A549 (cell line): ENCODE measurements around the gene NTM. TPM values are rescaled to one million over a fixed set of nuclear protein-coding genes. Genes with fewer than 3 reads are reported as not detected.
"Not testable (repeated sequence)": the region's sequence is repeated elsewhere in the genome, so short reads cannot be mapped to it uniquely, and the experiment has no call there.

Experiments
- ATAC-seq, 2 experiments: fragments of 200-7000 bp in 1 of 2; fragments of >200 bp in 1 of 2; cut with Nextera tagmentation in 1 of 2; cut with Tn5 transposase in 1 of 2; 3 replicates each; pipeline versions ENCODE4 v1.8.0 to v1.9.1; 2018 to 2020; ENCODE audit warnings: mild to moderate bottlenecking in 1 of 2, moderate library complexity in 1 of 2
- CTCF ChIA-PET: fragments of 300-600 bp; sonication (Branson Sonifier 250); formaldehyde crosslinking; extraction: SDS; loops from one replicate; lab custom pipeline; 2021; ENCODE audit warnings: antibody characterized with exemption, inconsistent platforms; lab: Yijun Ruan, JAX
- POLR2A ChIA-PET: fragments of 350-600 bp; formaldehyde crosslinking; extraction: SDS; loops from one replicate; lab custom pipeline; 2021; ENCODE audit warnings: antibody characterized with exemption, inconsistent platforms; lab: Yijun Ruan, JAX
- DNase-seq, 2 experiments: peaks; one replicate each; pipeline versions ENCODE4 v3.0.0 to v3.0.0-alpha.2; 2011 to 2016; ENCODE audit warnings: low read depth in 1 of 2, low spot score in 1 of 2
- FAIRE-seq: peaks from 2 replicates; lab custom pipeline; 2011; peaks lifted over from hg19 to GRCh38; lab: Jason Lieb, UNC
- H3K27ac ChIP-seq, 2 experiments: fragments of >200 bp; sonication (Bioruptor Twin); formaldehyde crosslinking; 3 replicates each; pipeline ENCODE4 v1.5.1; 2016 to 2017
- H3K4me1 ChIP-seq: fragments of >200 bp; sonication (Bioruptor Twin); formaldehyde crosslinking; 3 replicates; pipeline ENCODE4 v1.6.1; 2016
- H3K4me2 ChIP-seq: fragments of >200 bp; sonication (Bioruptor Twin); formaldehyde crosslinking; 3 replicates; pipeline ENCODE4 v1.6.1; 2016
- H3K4me3 ChIP-seq: fragments of >200 bp; sonication (Bioruptor Twin); formaldehyde crosslinking; 3 replicates; pipeline ENCODE4 v1.5.1; 2016
- H3K9me3 ChIP-seq: fragments of >200 bp; sonication (Bioruptor Twin); formaldehyde crosslinking; 3 replicates; pipeline ENCODE4 v1.6.1; 2016
- CEBPB ChIP-seq, 2 experiments: fragments of >200 bp in 1 of 2; sonication (Bioruptor Twin) in 1 of 2; formaldehyde crosslinking in 1 of 2; IDR thresholded peaks; 2 replicates each; pipeline ENCODE4 v1.6.1; 2012 to 2016
- CHD2 ChIP-seq: fragments of 150-350 bp; IDR thresholded peaks from 2 replicates; pipeline ENCODE4 v1.6.1; 2014; ENCODE audit warnings: low read length; ENCODE audit not compliant: partially characterized antibody
- CTCF ChIP-seq: fragments of >200 bp; sonication (Bioruptor Twin); formaldehyde crosslinking; IDR thresholded peaks from 3 replicates; pipeline ENCODE4 v1.5.1; 2016
- HDAC2 ChIP-seq: fragments of 200-600 bp; sonication (generic); IDR thresholded peaks from 2 replicates; pipeline ENCODE4 v1.6.1; 2016
- HMGXB4 ChIP-seq: fragments of 250-450 bp; sonication (Bioruptor Pico); IDR thresholded peaks from 2 replicates; pipeline ENCODE4 v1.5.0; 2021; ENCODE audit warnings: mild to moderate bottlenecking, moderate library complexity, borderline replicate concordance
- HOXA7 ChIP-seq: fragments of 250-450 bp; sonication (Bioruptor Pico); IDR thresholded peaks from 2 replicates; pipeline ENCODE4 v1.5.0; 2020; ENCODE audit warnings: mild to moderate bottlenecking, moderate library complexity
- HOXB13 ChIP-seq: fragments of 250-450 bp; sonication (Bioruptor Pico); IDR thresholded peaks from 2 replicates; pipeline ENCODE4 v1.5.0; 2020; ENCODE audit warnings: low read depth, mild to moderate bottlenecking, moderate library complexity
- HOXB5 ChIP-seq: fragments of 250-450 bp; sonication (Bioruptor Pico); IDR thresholded peaks from 2 replicates; pipeline ENCODE4 v1.5.0; 2020; ENCODE audit warnings: mild to moderate bottlenecking, moderate library complexity
- MAFK ChIP-seq: fragments of 450-650 bp; IDR thresholded peaks from 2 replicates; pipeline ENCODE4 v1.6.1; 2014; ENCODE audit not compliant: partially characterized antibody
- MAX ChIP-seq: IDR thresholded peaks from 2 replicates; pipeline ENCODE4 v1.6.1; 2012
- MAZ ChIP-seq: fragments of 150-350 bp; IDR thresholded peaks from 2 replicates; pipeline ENCODE4 v1.6.1; 2014; ENCODE audit warnings: antibody characterized with exemption, low read depth, low read length, borderline replicate concordance
- MYC ChIP-seq: IDR thresholded peaks from 2 replicates; pipeline ENCODE4 v1.6.1; 2012; ENCODE audit warnings: mild to moderate bottlenecking, inconsistent platforms, low read length, improper control_type of control experiment, borderline replicate concordance
- NFE2L2 ChIP-seq: fragments of 150-350 bp; conservative IDR thresholded peaks from 2 replicates; pipeline ENCODE4 v1.6.1; 2014; ENCODE audit warnings: low read length
- POLR2A ChIP-seq: IDR thresholded peaks from 2 replicates; pipeline ENCODE4 v1.6.1; 2012; ENCODE audit warnings: mild to moderate bottlenecking, low read length
- POLR2AphosphoS2 ChIP-seq: conservative IDR thresholded peaks from 2 replicates; pipeline ENCODE4 v1.6.1; 2012; ENCODE audit warnings: low read length, improper control_type of control experiment, inconsistent platforms
- SMC3 ChIP-seq: fragments of >200 bp; sonication (Bioruptor Twin); formaldehyde crosslinking; IDR thresholded peaks from 3 replicates; pipeline ENCODE4 v1.6.1; 2018; ENCODE audit warnings: inconsistent platforms
- ZC3H11A ChIP-seq: fragments of 450-650 bp; IDR thresholded peaks from 2 replicates; pipeline ENCODE4 v1.6.1; 2014; ENCODE audit warnings: antibody characterized with exemption, mild to moderate bottlenecking
- WGBS: methylation state at CpG from one replicate; pipeline ENCODE4 v1.1.6; 2017; ENCODE audit errors: missing lambda C conversion rate; 5-methylcytosine and 5-hydroxymethylcytosine counted together
- polyA plus RNA-seq, 4 experiments: library from polyadenylated mRNA; depleted of rRNA in 3 of 4; stranded (reverse); fragments of >200 nt; fragmentation: RNase III in 1 of 4; extraction: RNeasy Plus Mini Kit Qiagen cat#74134 plus additional on column Dnase treatment in 1 of 4; gene quantifications; 2 replicates in 3 of 4; 3 replicates in 1 of 4; pipeline ENCODE4 v1.2.3, GENCODE V29; 2011 to 2017
- TF ChIP-seq, protein P1 (sequence below): IDR thresholded peaks from 2 replicates; pipeline ENCODE4 v1.6.1; 2012; ENCODE audit warnings: low read depth, borderline replicate concordance

The NTM gene
- polyA plus RNA-seq, 2 of the 4 experiments (the other 2 are of a cell fraction) = not detected

DNA sequence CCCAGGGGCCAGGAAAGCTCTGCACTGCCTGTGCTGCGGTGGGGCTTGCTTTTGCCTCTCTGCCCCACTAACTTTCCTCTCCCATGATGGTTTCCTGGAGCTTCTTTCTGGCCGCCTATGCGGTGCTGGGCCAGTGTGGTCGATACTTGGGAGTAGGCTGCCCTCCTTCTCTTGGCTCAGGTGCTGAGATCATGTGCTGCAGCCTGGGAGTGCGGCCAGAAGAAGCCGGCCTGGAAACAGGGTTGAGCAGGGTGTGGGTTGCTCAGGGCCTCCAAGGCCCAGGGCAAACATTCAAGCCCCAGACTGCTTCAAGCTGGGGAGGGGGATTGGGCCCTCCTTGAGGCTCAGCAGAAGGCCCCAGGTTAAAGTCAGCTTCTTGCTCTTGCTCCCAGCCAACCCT lies 125.0 kb downstream of the NTM start (continued):
- TF ChIP-seq HOXB5 (CRISPR knock-in tag) (no peak), HDAC2 (no peak), MAX (no peak)

DNA sequence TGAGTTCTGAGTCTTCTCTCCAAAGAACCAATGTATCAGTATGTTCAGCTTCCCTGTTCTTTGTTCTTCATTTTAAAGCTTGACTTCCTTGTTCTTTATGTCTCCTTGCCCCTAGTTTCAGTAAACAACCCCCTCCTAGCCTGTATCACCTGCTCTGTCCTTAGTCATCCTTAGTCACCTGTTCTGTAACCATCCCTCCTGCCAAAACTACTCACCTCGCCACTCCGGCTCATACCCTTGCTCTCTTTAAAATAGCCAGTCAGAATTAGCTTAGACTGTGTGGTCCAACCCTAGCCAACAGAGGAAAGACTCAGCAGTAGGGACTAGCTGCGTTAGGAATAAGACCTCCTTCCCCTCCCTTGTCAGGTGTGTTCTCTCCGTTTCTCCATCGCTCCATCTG lies 127.3 kb downstream of the NTM start:
- H3K4me3 ChIP-seq, H3K4me1 ChIP-seq, POLR2A ChIA-PET, H3K27ac ChIP-seq, ATAC-seq, DNase-seq, FAIRE-seq, H3K9me3 ChIP-seq, H3K4me2 ChIP-seq: not testable (repeated sequence)
- WGBS = 30% methylated on average over 5 of the region's 5 CpGs
- CTCF ChIA-PET = interaction anchor here (0.8 kb wide), 1 partner anchor 28 kb away, joined by 3 read pairs; no protein-coding TSS in a partner anchor

- no peaks in the 10 kb centered on the region for H3K4me1 ChIP-seq
- H3K27ac ChIP-seq = no peak overlapping the region
- H3K4me2 ChIP-seq = no peak overlapping the region
- H3K4me3 ChIP-seq = no peak overlapping the region
- TF ChIP-seq HOXB13 (CRISPR knock-in tag) = no peak
- TF ChIP-seq HOXA7 = no peak
- TF ChIP-seq ZC3H11A = no peak
- TF ChIP-seq, protein P1, sequence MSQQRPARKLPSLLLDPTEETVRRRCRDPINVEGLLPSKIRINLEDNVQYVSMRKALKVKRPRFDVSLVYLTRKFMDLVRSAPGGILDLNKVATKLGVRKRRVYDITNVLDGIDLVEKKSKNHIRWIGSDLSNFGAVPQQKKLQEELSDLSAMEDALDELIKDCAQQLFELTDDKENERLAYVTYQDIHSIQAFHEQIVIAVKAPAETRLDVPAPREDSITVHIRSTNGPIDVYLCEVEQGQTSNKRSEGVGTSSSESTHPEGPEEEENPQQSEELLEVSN = no peak
- TF ChIP-seq MYC = no peak
- no peak for TF ChIP-seq CHD2
- TF ChIP-seq HMGXB4 (CRISPR knock-in tag) = no peak
- TF ChIP-seq POLR2A = no peak
- no peak for TF ChIP-seq CTCF
- POLR2A ChIA-PET = no interaction called here
- WGBS = 39% methylated on average over 4 of the region's 7 CpGs
- DNase-seq (no peak), FAIRE-seq (no peak), ATAC-seq (no peak)
- CTCF ChIA-PET = interaction anchor here (0.8 to 1.2 kb wide), 2 partner anchors 29 to 434 kb away, joined by 3 to 5 read pairs; no protein-coding TSS in a partner anchor
- no peaks in the 10 kb centered on the region for H3K9me3 ChIP-seq
Measured at GRCh38 chr11:131498631-131499160, 128.3 kb downstream of the NTM start.

GRCh38 chr11:131499199-131499598 lies 128.8 kb downstream of the NTM start:
- CTCF ChIA-PET = interaction anchor here (1.2 kb wide), 1 partner anchor 434 kb away, joined by 5 read pairs; no protein-coding TSS in a partner anchor
- POLR2A ChIA-PET = no interaction called here
- Histone ChIP-seq H3K4me2 (no peak overlapping the region), H3K27ac (no peak overlapping the region), H3K9me3 (no peaks in the 10 kb centered on the region), H3K4me1 (no peaks in the 10 kb centered on the region), H3K4me3 (no peak overlapping the region)
- WGBS = 20% methylated on average over 8 of the region's 8 CpGs
- no peak for TF ChIP-seq MAFK
- TF ChIP-seq POLR2AphosphoS2 = no peak
- no peak for TF ChIP-seq SMC3
- TF ChIP-seq NFE2L2 = no peak
- TF ChIP-seq MAZ = no peak
- no peak for TF ChIP-seq CEBPB (IDR thresholded peaks at IDR 0.05)
- no peak for DNase-seq
- FAIRE-seq = no peak
- no peak for ATAC-seq
